ENCODE measurements around the gene OBP2B. TPM values are rescaled to one million over a fixed set of nuclear protein-coding genes. Genes with fewer than 3 reads are reported as not detected.
"Not testable (repeated sequence)": the region's sequence is repeated elsewhere in the genome, so short reads cannot be mapped to it uniquely, and the experiment has no call there.

The OBP2B gene
- polyA plus RNA-seq, 4 donors: 0.29 to 0.32 TPM; not detected in 2

DNA sequence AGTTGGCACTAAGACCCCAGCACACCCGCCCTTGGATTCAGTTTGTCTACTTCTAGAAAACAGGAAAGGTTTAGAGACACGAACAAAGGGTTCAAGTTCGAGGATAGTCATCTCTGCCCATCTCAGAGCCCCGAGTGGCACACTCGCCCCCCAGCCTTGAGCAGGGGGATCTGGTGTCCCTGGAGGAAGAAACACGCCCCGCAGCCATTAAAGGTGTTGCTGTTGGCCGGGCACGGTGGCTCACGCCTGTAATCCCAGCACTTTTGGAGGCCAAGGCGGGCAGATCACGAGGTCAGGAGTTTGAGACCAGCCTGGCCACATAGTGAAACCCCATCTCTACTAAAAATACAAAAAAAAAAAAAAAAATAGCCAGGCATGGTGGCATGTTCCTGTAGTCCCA is 39.4 kb downstream of the OBP2B start:
- DNase-seq (ENCODE audit: low read depth in 4 of 4, low spot score in 3 of 4): not testable (repeated sequence)

DNA sequence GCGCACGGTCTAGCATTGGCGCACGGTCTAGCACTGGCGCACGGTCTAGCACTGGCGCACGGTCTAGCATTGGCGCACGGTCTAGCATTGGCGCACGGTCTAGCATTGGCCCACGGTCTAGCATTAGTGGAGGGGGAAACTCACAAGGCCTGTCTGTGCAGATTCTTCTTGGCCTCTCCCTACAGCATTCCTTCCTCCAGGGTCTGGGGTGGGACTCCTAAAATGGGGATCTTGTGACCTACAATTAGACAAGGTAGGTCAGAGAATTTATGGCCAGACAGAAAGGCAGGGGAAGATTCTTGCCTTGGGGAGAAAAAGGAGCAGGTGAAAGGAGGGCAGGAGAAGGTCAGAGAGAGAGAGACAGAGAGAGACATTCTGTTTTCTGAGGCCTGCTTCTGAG is 39.9 kb downstream of the OBP2B start:
- no peak for DNase-seq (ENCODE audit: low read depth in 4 of 4, low spot score in 3 of 4)

- DNase-seq (ENCODE audit: low read depth in 4 of 4, low spot score in 3 of 4): no peak
These were observed 40.6 kb downstream of the OBP2B start for GRCh38 chr9:133168432-133168831.

GRCh38 chr9:133167769-133168168 is 41.3 kb downstream of the OBP2B start:
- DNase-seq (ENCODE audit: low read depth in 4 of 4, low spot score in 3 of 4): no peak

- DNase-seq (ENCODE audit: low read depth in 4 of 4, low spot score in 3 of 4): no peak
These were observed 41.8 kb downstream of the OBP2B start for GRCh38 chr9:133167096-133167730.

GRCh38 chr9:133166392-133166791 is 42.7 kb downstream of the OBP2B start:
- no peak for DNase-seq (ENCODE audit: low read depth in 4 of 4, low spot score in 3 of 4)

- no peak for DNase-seq (ENCODE audit: low read depth in 4 of 4, low spot score in 3 of 4)
These were observed 43.7 kb downstream of the OBP2B start for GRCh38 chr9:133165452-133165730.

DNA sequence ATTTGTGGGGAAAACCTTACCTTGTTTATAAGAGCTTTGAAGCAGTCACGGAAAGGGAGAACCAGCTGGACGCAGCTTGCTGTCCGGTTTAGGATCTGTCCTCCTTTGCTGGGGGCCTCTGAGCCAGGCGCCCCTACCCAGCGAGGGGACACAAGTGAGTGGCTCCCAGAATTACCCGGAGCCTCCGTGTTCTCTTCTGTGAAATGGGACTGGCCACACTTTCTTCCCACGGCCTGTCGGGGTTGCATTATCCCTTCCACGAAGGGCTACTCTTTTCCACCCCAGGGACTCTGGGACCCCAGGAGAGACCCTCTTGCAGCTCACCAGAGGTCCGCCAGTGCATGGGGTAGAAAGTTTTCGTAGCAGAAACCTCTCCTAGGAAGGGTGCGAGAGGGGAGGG is 44.9 kb downstream of the OBP2B start:
- no peak for DNase-seq (ENCODE audit: low read depth in 4 of 4, low spot score in 3 of 4)

DNA sequence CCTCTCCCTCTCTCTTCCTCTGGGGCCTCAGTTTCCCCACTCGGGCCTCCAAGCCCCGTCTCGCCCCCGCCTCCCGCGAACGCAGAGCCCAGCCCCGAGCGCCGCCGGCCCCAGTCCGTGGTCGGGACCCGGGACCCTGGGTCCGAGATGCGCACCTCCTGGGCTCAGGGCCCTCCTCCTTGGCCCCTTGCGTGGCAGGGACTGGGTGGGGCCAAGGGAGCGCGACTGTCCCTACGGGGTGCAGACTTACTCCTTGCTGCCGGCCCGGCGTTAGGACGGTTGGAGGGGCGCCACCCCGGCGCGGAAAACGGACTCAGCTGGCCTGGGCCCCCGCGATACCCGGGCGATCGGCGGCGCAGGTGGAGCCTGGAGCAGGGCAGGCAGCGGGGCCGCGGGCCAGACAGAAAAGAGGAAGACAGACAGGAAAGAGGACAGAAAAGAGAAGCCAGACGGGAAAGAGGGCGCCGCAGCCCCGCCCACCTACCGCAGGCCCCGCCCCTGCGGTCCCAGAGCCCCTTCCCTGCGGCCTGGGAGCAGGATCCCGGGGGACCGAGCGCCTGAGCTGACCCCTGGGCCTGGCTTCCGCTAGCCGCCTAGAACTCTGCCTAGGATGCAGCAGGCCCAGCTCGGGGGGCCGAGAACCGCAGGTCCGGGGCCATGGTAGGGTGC is 45.4 kb downstream of the OBP2B start, which contains the start of gene GBGT1:
Gene GBGT1, minus strand, starts transcription at position 411 of the 669 bp plus-strand sequence. CDS start 1,502 bp downstream, outside the sequence.
- no peak for DNase-seq (ENCODE audit: low read depth in 4 of 4, low spot score in 3 of 4)

DNA sequence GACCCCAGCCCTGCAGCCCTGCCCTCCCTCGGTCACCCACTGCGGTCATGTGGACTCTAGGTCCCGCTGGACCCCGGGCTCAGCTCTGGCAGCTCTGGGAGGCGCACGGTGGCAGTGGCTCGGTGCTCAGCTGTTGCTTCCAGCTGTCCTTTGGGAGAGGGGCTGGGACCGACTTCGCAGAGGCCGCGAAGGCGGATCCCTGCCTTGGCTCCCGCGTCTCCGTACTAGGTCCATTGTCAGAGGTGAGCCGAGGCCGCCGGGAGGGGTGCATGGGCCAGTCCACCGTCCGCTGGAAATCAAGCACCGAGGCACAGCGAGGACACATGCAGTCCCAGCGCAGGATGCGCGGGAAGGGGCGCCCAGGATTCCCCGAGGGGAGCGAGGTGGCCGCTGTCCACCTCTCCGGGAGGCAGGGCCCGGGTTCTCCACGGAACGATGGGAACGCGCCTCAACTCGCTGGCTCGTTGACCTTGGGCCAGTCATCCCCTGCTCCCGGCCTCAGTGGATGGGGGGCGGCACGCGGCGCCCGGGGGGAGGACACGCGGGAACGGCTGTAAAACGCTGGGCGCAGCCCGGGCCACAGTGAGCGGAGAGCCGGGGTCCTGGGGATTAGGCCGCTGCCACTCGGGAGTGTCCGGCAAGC is 46.1 kb downstream of the OBP2B start:
- no peak for DNase-seq (ENCODE audit: low read depth in 4 of 4, low spot score in 3 of 4)

DNA sequence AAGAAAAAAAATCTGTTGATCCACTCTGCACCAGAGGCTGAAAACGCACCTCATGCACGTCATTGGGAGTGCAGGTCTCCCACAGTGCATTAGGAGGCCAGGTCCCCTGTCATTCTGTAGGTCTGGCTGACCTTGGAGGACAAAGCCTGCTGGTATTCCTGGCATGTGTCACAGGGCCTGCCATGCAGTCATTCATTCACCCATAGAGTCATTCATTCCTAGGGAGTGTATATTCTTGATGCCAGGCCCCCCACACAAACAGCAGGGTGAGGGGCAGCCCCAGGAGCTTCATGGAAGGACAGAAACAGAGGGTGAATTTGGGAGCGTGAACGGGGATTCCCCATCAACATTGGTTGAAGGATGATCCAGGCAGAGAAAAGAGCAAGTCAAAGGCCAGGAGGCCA is 47.5 kb downstream of the OBP2B start:
- DNase-seq (ENCODE audit: low read depth in 4 of 4, low spot score in 3 of 4): no peak

DNA sequence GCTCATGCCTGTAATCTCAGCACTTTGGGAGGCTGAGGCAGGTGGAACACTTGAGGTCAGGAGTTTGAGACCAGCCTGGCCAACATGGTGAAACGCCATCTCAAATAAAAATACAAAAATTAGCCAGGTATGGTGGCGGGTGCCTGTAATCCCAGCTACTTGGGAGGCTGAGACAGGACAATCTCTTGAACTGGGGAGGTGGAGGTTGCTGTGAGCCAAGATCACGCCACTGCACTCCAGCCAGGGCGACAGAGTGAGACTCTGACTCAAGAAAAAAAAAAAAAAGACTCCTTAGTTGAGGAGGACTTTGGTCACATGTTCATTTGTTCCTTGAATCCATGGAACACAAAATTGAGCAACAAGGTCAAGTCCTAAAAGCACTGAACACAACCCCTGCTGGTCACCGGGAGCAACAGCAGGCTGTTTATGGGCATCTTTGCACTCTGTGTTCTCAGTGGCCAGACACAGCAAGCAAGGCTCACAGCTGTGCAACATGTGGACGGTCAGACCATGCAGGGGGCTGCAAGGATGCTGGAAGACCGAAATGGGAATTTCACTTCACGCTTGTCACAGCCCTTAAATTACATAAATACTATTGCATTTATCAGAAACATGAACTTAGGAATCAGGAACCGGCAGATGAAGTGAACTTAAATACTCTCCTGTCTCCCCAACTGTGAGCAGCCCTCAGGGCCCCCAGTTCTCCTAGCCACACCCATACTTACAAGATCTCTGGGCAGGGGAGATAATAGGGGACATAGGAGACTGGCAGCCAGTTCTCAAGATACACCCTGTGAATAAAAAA is 48.1 kb downstream of the OBP2B start:
- no peak for DNase-seq (ENCODE audit: low read depth in 4 of 4, low spot score in 3 of 4)

DNA sequence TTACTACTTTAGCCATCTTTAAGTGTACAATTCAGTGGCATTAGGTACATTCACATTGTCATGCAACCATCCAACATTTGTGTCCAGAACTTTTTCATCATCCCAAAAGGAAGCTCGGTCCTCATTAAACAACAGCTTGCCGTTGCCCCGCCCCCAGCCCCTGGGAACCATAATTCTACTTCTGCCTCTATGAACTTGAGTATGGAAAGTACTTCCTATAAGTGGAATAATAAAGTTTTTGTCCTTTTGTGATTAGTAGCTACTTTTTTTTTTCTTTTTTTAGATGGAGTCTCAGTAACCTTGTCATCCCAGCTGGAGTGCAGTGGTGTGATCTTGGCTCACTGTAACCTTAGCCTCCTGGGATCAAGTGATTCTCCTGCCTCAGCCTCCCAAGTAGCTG is 50.4 kb downstream of the OBP2B start:
- DNase-seq (ENCODE audit: low read depth in 4 of 4, low spot score in 3 of 4): no peak

Other genes with a start within 250 kb of the OBP2B start
- gene GFI1B, start 230.6 kb downstream of the OBP2B start, polyA plus RNA-seq (ENCODE audit: insufficient read length in 4 of 4): 1 to 10 TPM in 1 of 4 donors, under 1 TPM in 3; 0.39 to 1.3 (median 0.70) TPM
- gene GTF3C5, start 178.3 kb downstream of the OBP2B start, polyA plus RNA-seq (ENCODE audit: insufficient read length in 4 of 4): 10 to 100 TPM; 53.2 to 79.9 (median 64.2) TPM
- gene CEL, start 147.3 kb downstream of the OBP2B start, polyA plus RNA-seq (ENCODE audit: insufficient read length in 4 of 4): 1 to 10 TPM; 2.0 to 5.6 (median 4.8) TPM
- 10 to 100 TPM; 28.5 to 39.6 (median 33.9) TPM for gene RALGDS, start 88.0 kb downstream of the OBP2B start, polyA plus RNA-seq (ENCODE audit: insufficient read length in 4 of 4)
- 1 to 10 TPM; 1.8 to 4.7 (median 2.4) TPM for gene GBGT1, start 45.3 kb downstream of the OBP2B start, polyA plus RNA-seq (ENCODE audit: insufficient read length in 4 of 4)
- 10 to 100 TPM in 3 of 4 donors, 1 to 10 TPM in 1; 3.0 to 29.2 (median 15.2) TPM for gene ABO, start 66.0 kb upstream of the OBP2B start, polyA plus RNA-seq (ENCODE audit: insufficient read length in 4 of 4)
- 10 to 100 TPM; 21.1 to 36.9 (median 26.7) TPM for gene SURF6, start 126.9 kb upstream of the OBP2B start, polyA plus RNA-seq (ENCODE audit: insufficient read length in 4 of 4)
- 10 to 100 TPM; 24.2 to 29.9 (median 24.8) TPM for gene MED22, start 138.9 kb upstream of the OBP2B start, polyA plus RNA-seq (ENCODE audit: insufficient read length in 4 of 4)
- 1,000 to 10,000 TPM; 2,222 to 2,557 (median 2,398) TPM for gene RPL7A, start 139.0 kb upstream of the OBP2B start, polyA plus RNA-seq (ENCODE audit: insufficient read length in 4 of 4)
- gene SURF1, start 147.2 kb upstream of the OBP2B start, polyA plus RNA-seq (ENCODE audit: insufficient read length in 4 of 4): 10 to 100 TPM; 22.0 to 50.5 (median 38.9) TPM
- gene SURF2, start 147.3 kb upstream of the OBP2B start, polyA plus RNA-seq (ENCODE audit: insufficient read length in 4 of 4): 10 to 100 TPM; 12.4 to 25.6 (median 20.9) TPM
- gene SURF4, start 166.8 kb upstream of the OBP2B start, polyA plus RNA-seq (ENCODE audit: insufficient read length in 4 of 4): 100 to 1,000 TPM; 159 to 184 (median 178) TPM
- gene STKLD1, start 167.1 kb upstream of the OBP2B start, polyA plus RNA-seq (ENCODE audit: insufficient read length in 4 of 4): 1 to 10 TPM; 2.9 to 6.7 (median 4.5) TPM
- gene REXO4, start 208.8 kb upstream of the OBP2B start, polyA plus RNA-seq (ENCODE audit: insufficient read length in 4 of 4): 10 to 100 TPM; 23.2 to 30.3 (median 27.7) TPM
- 10 to 100 TPM in 1 of 4 donors, 1 to 10 TPM in 3; 7.1 to 14.0 (median 7.6) TPM for gene ADAMTS13, start 213.1 kb upstream of the OBP2B start, polyA plus RNA-seq (ENCODE audit: insufficient read length in 4 of 4)

Measured in left renal pelvis (tissue), 4 donors.